Activated CD8-positive, alpha-beta memory T cell treated with anti-CD3 and anti-CD28 coated beads, Interleukin-2, amount 50 U/mL, for 1 hour (primary cell): ENCODE measurements around the gene GPR32.
"Not testable (repeated sequence)": the region's sequence is repeated elsewhere in the genome, so short reads cannot be mapped to it uniquely, and the experiment has no call there.

ENCODE experiments used
- DNase-seq: peaks from one replicate; pipeline ENCODE4 v3.0.0-alpha.2; 2020; ENCODE audit errors: extremely low read depth

Gene GPR32

GRCh38 chr19:50770164-50770563 is at the start of gene GPR32:
Gene GPR32 (plus strand): TSS chr19:50770464. CDS start chr19:50770601, 137 bp downstream.
- not testable (repeated sequence) for DNase-seq

- DNase-seq = no peak
These were observed 49.3 kb upstream of the GPR32 start for GRCh38 chr19:50720921-50721381.

- DNase-seq = no peak
These were observed 48.7 kb upstream of the GPR32 start for GRCh38 chr19:50721441-50722137.

- DNase-seq = no peak
These were observed 47.9 kb upstream of the GPR32 start for GRCh38 chr19:50722201-50723013.

GRCh38 chr19:50723069-50723468 is 47.2 kb upstream of the GPR32 start, which contains the start of gene CLEC11A:
Gene CLEC11A (plus strand): TSS chr19:50723364. CDS start chr19:50723526, 162 bp downstream.
- no peak for DNase-seq

- DNase-seq = no peak
These were observed 46.3 kb upstream of the GPR32 start for GRCh38 chr19:50723735-50724521.

- DNase-seq = peak; percentile 94
These were observed 45.6 kb upstream of the GPR32 start for GRCh38 chr19:50724522-50725217.

- no peak for DNase-seq
These were observed 44.9 kb upstream of the GPR32 start for GRCh38 chr19:50725218-50725910.

- DNase-seq = no peak
These were observed 44.4 kb upstream of the GPR32 start for GRCh38 chr19:50725911-50726230.

GRCh38 chr19:50728084-50728737 is 42.1 kb upstream of the GPR32 start:
- DNase-seq = peak; percentile 61

GRCh38 chr19:50729894-50730293 is 40.4 kb upstream of the GPR32 start:
- no peak for DNase-seq

- DNase-seq = no peak
These were observed 34.4 kb upstream of the GPR32 start for GRCh38 chr19:50735869-50736268.

- no peak for DNase-seq
These were observed 33.9 kb upstream of the GPR32 start for GRCh38 chr19:50736338-50736737.

GRCh38 chr19:50739132-50739913 is 30.9 kb upstream of the GPR32 start:
- DNase-seq = no peak

- no peak for DNase-seq
These were observed 30.3 kb upstream of the GPR32 start for GRCh38 chr19:50739914-50740426.

- no peak for DNase-seq
These were observed 28.9 kb upstream of the GPR32 start for GRCh38 chr19:50741179-50741933.

- no peak for DNase-seq
These were observed 26.7 kb upstream of the GPR32 start for GRCh38 chr19:50743537-50743936.

- no peak for DNase-seq
These were observed 25.0 kb upstream of the GPR32 start for GRCh38 chr19:50745221-50745620.

GRCh38 chr19:50747141-50747540 is 23.1 kb upstream of the GPR32 start:
- DNase-seq = not testable (repeated sequence)
